WTC11 (cell line): ENCODE measurements around the gene GPR132. TPM values are rescaled to one million over a fixed set of nuclear protein-coding genes. Genes with fewer than 3 reads are reported as not detected.

ENCODE experiments used
- ATAC-seq: fragments of 200-7000 bp; cut with Tn5 transposase; 2 replicates; pipeline ENCODE4 v1.10.0; 2021; ENCODE audit warnings: mild to moderate bottlenecking, moderate library complexity
- CTCF ChIA-PET: fragments of 300-600 bp; sonication (Branson Sonifier 250); formaldehyde crosslinking; loops from one replicate; lab custom pipeline; 2021; ENCODE audit warnings: antibody characterized with exemption; lab: Charles Lee
- POLR2A ChIA-PET: fragments of 350-600 bp; sonication (Branson Sonifier 250); formaldehyde crosslinking; loops from one replicate; lab custom pipeline; 2021; ENCODE audit warnings: antibody characterized with exemption; lab: Charles Lee
- DNase-seq: peaks from one replicate; pipeline ENCODE4 v3.0.0; 2021; ENCODE audit warnings: low spot score
- H3K27ac Mint-ChIP-seq: 2 replicates; pipeline ENCODE4 v1.8.0; 2021; ENCODE audit warnings: mixed read lengths
- H3K27me3 Mint-ChIP-seq: 2 replicates; pipeline ENCODE4 v1.8.0; 2021; ENCODE audit warnings: low read depth, mild to moderate bottlenecking, moderate library complexity, mixed read lengths
- H3K36me3 Mint-ChIP-seq: 2 replicates; pipeline ENCODE4 v1.8.0; 2021; ENCODE audit warnings: mixed read lengths
- H3K4me1 Mint-ChIP-seq: 2 replicates; pipeline ENCODE4 v1.8.0; 2022; ENCODE audit warnings: mixed read lengths
- H3K4me3 Mint-ChIP-seq: 2 replicates; pipeline ENCODE4 v1.8.0; 2021; ENCODE audit warnings: mild to moderate bottlenecking, moderate library complexity, mixed read lengths
- H3K9me3 Mint-ChIP-seq: 2 replicates; pipeline ENCODE4 v1.8.0; 2021; ENCODE audit warnings: mixed read lengths
- CBFB ChIP-seq: sonication (generic); formaldehyde crosslinking; IDR thresholded peaks from 2 replicates; pipeline ENCODE4 v1.8.1; 2022; ENCODE audit warnings: mild to moderate bottlenecking, low read depth, missing genetic modification reagents
- E2F1 ChIP-seq: sonication (generic); formaldehyde crosslinking; IDR thresholded peaks from 2 replicates; pipeline ENCODE4 v1.8.0; 2022; ENCODE audit warnings: mild to moderate bottlenecking, missing genetic modification reagents
- ELF4 ChIP-seq: sonication (generic); formaldehyde crosslinking; IDR thresholded peaks from 2 replicates; pipeline ENCODE4 v1.8.1; 2022; ENCODE audit warnings: low read depth, mild to moderate bottlenecking, moderate library complexity, missing genetic modification reagents
- ESRRA ChIP-seq: sonication (generic); formaldehyde crosslinking; IDR thresholded peaks from 2 replicates; pipeline ENCODE4 v1.8.1; 2022; ENCODE audit warnings: mild to moderate bottlenecking, missing genetic modification reagents, borderline replicate concordance
- HMGA2 ChIP-seq: fragments of 250-450 bp; sonication (Bioruptor Pico); IDR thresholded peaks from 2 replicates; pipeline ENCODE4 v1.4.0; 2021; ENCODE audit warnings: mild to moderate bottlenecking, moderate library complexity
- HMGXB4 ChIP-seq: sonication (generic); formaldehyde crosslinking; IDR thresholded peaks from 2 replicates; pipeline ENCODE4 v1.8.1; 2023; ENCODE audit warnings: mild to moderate bottlenecking, moderate library complexity, missing genetic modification reagents
- JAZF1 ChIP-seq: fragments of 250-450 bp; sonication (Bioruptor Pico); IDR thresholded peaks from 2 replicates; pipeline ENCODE4 v1.9.0; 2021; ENCODE audit warnings: moderate library complexity, mild to moderate bottlenecking, inconsistent platforms
- MYBL2 ChIP-seq: sonication (generic); formaldehyde crosslinking; IDR thresholded peaks from 2 replicates; pipeline ENCODE4 v1.8.1; 2023; ENCODE audit warnings: mild to moderate bottlenecking, moderate library complexity, missing genetic modification reagents
- NR2C2 ChIP-seq: sonication (generic); formaldehyde crosslinking; IDR thresholded peaks from 2 replicates; pipeline ENCODE4 v1.8.0; 2022; ENCODE audit warnings: mild to moderate bottlenecking, missing genetic modification reagents
- NR3C1 ChIP-seq: sonication (generic); formaldehyde crosslinking; conservative IDR thresholded peaks from 2 replicates; pipeline ENCODE4 v1.8.1; 2023; ENCODE audit warnings: low read depth, mild to moderate bottlenecking, missing genetic modification reagents
- PRRX2 ChIP-seq: fragments of 250-450 bp; sonication (Bioruptor Pico); IDR thresholded peaks from 2 replicates; pipeline ENCODE4 v1.8.0; 2021; ENCODE audit warnings: mild to moderate bottlenecking
- SP1 ChIP-seq: sonication (generic); formaldehyde crosslinking; conservative IDR thresholded peaks from 2 replicates; pipeline ENCODE4 v1.8.1; 2022; ENCODE audit warnings: missing genetic modification reagents
- STAT6 ChIP-seq: sonication (generic); formaldehyde crosslinking; conservative IDR thresholded peaks from 2 replicates; pipeline ENCODE4 v1.8.1; 2023; ENCODE audit warnings: mild to moderate bottlenecking, low read depth, missing genetic modification reagents, moderate library complexity
- TEAD1 ChIP-seq: sonication (generic); formaldehyde crosslinking; IDR thresholded peaks from 2 replicates; pipeline ENCODE4 v1.8.0; 2022; ENCODE audit warnings: mild to moderate bottlenecking, missing genetic modification reagents
- TP53 ChIP-seq: sonication (generic); formaldehyde crosslinking; IDR thresholded peaks from 2 replicates; pipeline ENCODE4 v1.8.1; 2023; ENCODE audit warnings: mild to moderate bottlenecking, missing genetic modification reagents
- total RNA-seq: library from RNA; stranded (reverse); gene quantifications from 3 replicates; pipeline ENCODE4 v1.2.3, GENCODE V29; 2021

The GPR132 gene
- total RNA-seq, 1 experiment from 2014 or later: 0.13 TPM

- DNase-seq (no peak), ATAC-seq (no peak)
- Mint-ChIP-seq H3K36me3 (no peaks in the 10 kb centered on the region; the same call in 1 of the 2 replicates), H3K4me3 (no peak overlapping the region), H3K27ac (no peak overlapping the region), H3K27me3 (peaks cover 11% of the 10 kb centered on the region), H3K4me1 (0 out of 2 replicates have a peak, but pooled peaks cover 3% of the 10 kb centered on the region), H3K9me3 (peaks cover 7% of the 10 kb centered on the region)
- no peak for TF ChIP-seq MYBL2
- no peak for TF ChIP-seq NR2C2 (CRISPR knock-in tag)
- TF ChIP-seq PRRX2 (CRISPR knock-in tag): no peak
- TF ChIP-seq STAT6 (CRISPR knock-in tag): no peak
- TF ChIP-seq NR3C1 (CRISPR knock-in tag): no peak
- TF ChIP-seq TEAD1: no peak
- TF ChIP-seq ESRRA (CRISPR knock-in tag): no peak
- no peak for TF ChIP-seq TP53 (CRISPR knock-in tag)
- TF ChIP-seq ELF4 (CRISPR knock-in tag): no peak
- no peak for TF ChIP-seq HMGA2
- no peak for TF ChIP-seq HMGXB4 (CRISPR knock-in tag)
- ChIA-PET CTCF (interaction anchor here (0.6 to 5.5 kb wide), 5 partner anchors 10 to 83 kb away, joined by 6 to 31 read pairs (median 18); no protein-coding TSS in a partner anchor), POLR2A (no interaction called here)
Observed at GRCh38 chr14:105076805-105077648, 11.8 kb upstream of the GPR132 start.

- ChIA-PET CTCF (interaction anchor here (1.1 to 5.5 kb wide), 5 partner anchors 9 to 31 kb away, joined by 3 to 31 read pairs (median 18); no protein-coding TSS in a partner anchor), POLR2A (no interaction called here)
- no peak for ATAC-seq
Observed at GRCh38 chr14:105076296-105076804, 11.1 kb upstream of the GPR132 start.

More at GRCh38 chr14:105076296-105076804, 11.1 kb upstream of the GPR132 start:
- Mint-ChIP-seq H3K9me3 (peaks cover 7% of the 10 kb centered on the region), H3K4me3 (no peak overlapping the region), H3K27ac (no peak overlapping the region), H3K4me1 (0 out of 2 replicates have a peak, but pooled peaks cover 3% of the 10 kb centered on the region), H3K27me3 (peaks cover 8% of the 10 kb centered on the region), H3K36me3 (no peaks in the 10 kb centered on the region; the same call in 1 of the 2 replicates)
- TF ChIP-seq CBFB (CRISPR knock-in tag): no peak
- TF ChIP-seq SP1 (CRISPR knock-in tag): no peak
- TF ChIP-seq JAZF1 (CRISPR knock-in tag): no peak
- TF ChIP-seq E2F1 (CRISPR knock-in tag): no peak
- no peak for DNase-seq
